Stromal cell of bone marrow (primary cell): ENCODE results near the gene FAT2.
"Not testable (repeated sequence)": the region's sequence is repeated elsewhere in the genome, so short reads cannot be mapped to it uniquely, and the experiment has no call there.

Experiments used
- DNase-seq: peaks from one replicate; pipeline ENCODE4 v3.0.0-alpha.2; 2012; ENCODE audit warnings: low read depth

FAT2 gene

GRCh38 chr5:151581812-151582583 lies 9.1 kb downstream of the FAT2 start:
- DNase-seq, result no peak

DNA sequence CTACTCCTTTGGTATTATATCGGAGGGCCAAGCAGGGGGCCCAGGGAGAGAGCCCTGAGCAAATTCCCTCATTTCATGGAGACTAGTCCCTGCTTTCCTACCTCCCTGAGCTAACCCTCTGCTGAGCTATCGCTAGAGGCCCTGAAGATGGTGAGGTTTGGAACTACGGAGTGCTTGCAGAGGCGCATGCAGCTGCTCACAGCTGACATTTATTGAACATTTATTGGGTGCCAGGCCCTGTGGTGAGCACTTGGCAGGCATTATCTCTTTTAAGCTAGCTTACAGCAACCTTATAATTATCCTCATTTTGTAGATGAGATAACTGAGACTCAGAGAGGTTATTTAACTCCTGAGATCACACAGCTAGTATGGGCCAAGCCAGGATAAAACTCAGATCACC lies 9.8 kb downstream of the FAT2 start:
- DNase-seq, result no peak

- DNase-seq, result no peak
Observed at GRCh38 chr5:151580858-151581257, 10.3 kb downstream of the FAT2 start.

DNA sequence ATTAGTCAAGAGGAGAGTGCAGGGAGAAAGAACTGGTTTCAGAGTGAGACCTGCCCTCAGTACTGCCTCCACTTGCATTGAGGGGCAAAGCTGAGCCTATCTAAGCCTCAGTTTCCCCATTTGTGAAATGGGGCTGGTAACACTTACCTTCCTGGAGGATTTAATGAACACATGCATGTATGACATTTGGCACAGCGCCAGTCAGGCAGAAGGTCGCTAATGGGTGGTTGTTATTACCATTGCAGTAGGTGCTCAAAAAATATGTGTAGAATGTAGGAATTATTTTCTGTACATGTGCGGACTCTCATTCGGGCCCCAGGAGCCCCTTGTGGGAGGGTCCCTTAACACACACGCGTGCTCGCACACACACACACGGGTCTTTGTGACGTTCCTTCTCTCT lies 10.9 kb downstream of the FAT2 start:
- DNase-seq, result no peak

- not testable (repeated sequence) for DNase-seq
Observed at GRCh38 chr5:151579146-151579545, 12.0 kb downstream of the FAT2 start.

- no peak for DNase-seq
Observed at GRCh38 chr5:151578326-151579025, 12.7 kb downstream of the FAT2 start.

DNA sequence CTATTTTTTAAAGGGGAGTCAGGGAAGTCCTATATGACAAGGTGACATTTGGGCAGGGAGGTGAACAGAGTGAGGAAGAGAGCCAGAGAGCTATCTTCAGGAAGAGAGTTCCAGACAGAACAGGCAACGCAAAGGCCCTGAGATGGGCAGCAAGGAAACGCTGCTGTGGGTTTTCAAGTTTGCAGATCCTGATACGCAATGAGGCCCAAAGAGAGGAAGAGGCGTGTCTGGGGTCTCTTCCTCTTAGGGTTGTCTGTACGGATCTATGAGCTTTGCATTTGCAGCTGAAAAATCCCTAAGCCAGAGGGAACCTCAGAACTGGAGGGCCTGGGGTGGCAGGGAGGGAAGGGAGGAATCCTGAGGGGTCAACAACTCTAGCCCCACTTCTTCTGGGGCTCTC lies 13.6 kb downstream of the FAT2 start:
- no peak for DNase-seq

GRCh38 chr5:151574444-151574996 lies 16.6 kb downstream of the FAT2 start:
- no peak for DNase-seq

DNA sequence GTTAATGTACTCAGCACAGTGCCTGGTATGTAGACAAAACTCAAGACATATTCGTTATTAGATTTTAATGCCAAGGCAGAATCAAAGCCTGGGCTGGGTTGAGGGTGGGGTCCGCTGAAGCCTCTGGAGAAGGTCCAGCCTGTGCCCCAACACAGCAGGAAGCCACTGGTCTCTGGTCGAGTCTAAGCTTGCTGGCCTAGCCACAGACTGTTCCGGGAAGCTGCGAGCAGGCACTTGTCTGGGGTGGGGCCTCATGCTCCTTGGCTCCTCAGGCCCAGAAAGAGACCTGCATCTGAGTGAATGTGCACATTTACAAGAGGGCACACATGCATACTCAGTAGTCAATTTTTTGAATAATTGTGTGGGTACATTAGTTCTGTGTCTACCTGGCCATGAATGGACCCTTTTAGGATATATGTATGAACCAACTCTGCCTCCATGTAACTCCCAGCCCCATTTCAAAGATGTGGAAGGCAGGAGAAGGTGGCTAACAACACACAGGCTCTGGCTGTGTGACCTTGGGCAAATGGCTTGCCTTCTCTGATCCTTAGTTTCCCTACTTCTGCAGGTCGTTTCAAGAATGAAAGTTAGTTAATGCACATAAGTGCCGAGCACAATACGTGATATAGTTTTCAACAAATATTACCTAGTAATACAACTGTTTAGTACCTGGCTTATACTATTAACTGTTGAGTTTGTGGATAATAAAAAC lies 18.3 kb downstream of the FAT2 start:
- no peak for DNase-seq

DNA sequence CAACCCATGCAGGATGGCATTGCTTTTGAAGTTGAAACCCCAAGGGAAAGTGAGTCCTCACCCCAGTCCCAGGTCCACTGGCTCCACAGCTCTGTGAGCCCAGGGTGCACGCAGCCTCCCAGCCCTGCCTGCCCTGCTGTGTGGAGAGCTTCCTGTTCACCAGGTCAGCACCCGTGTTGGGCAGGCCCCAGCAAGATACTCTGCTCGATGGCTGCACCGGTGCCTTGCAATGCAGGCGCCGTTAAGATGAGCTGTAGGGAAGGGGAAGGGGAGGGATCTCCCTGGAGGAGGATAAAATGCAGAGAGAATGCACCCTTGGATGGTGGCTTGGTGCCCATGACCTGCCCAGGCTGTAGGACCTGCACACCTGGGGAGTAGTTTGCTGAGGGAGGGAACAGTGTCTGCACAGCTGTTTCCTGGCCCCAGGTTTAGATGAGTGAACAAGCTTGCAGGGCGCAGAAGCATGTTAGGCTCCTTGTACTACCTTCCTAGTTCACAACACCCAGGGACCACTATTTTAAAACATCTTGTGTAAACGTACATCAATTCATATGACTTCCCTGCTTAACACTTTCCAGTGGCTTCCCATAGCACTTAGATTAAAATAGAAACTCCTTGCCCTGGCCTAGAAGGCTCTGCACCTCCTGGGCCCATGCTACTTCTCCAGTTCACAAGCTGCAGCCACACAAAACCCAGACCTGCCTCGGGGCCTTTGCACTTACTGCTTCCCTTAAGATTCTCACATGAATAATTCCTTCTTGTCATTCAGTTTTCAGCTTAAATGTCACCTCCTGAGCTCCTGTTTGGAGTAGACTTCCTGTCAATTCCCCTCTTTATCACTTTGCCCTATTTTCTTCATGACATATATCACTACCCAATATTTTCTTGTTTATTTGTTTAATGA lies 19.6 kb downstream of the FAT2 start:
- no peak for DNase-seq

- no peak for DNase-seq
Observed at GRCh38 chr5:151570512-151571269, 20.4 kb downstream of the FAT2 start.

DNA sequence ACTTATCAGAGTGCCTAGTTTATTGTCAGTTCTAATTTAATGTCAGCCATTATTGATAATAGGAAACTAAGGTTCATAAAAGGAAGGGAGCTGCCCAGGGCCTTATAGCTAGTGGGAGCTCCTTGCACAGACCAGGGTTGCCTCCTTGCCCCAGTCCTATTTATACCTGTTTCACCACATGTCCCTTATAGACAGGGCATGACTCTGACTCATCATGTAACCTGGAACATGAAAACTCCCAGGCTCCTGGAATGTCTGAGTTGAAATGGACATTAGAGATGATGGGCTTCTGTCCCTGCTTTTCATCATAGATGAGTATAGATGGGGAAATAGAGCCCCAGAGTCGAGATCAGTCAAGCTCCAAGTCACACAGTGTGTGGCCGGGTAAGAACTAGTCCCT lies 21.1 kb downstream of the FAT2 start:
- DNase-seq, result no peak

- peak; percentile 40 for DNase-seq
Observed at GRCh38 chr5:151569132-151570046, 21.7 kb downstream of the FAT2 start.

DNA sequence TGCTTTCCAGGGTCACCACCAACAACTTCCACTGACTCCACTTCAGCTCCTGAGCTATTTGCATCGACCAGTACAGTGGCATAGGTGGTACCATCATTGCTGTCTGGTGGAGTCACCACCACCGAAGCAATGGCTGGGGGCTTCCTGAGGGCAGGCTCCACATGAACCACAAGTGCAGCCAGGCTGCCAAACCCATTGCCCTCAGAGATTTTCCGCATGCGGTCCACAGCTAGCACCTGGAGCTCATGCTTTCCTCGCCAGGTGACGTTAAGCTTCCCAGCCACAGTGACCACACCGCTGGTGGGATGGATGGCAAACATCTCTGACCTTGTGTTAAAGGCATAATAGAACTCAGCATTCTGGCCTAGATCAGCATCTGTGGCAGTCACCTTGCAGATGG lies 23.1 kb downstream of the FAT2 start:
- DNase-seq, result no peak

GRCh38 chr5:151565971-151566370 lies 25.2 kb downstream of the FAT2 start:
- DNase-seq, result no peak

- DNase-seq, result no peak
Observed at GRCh38 chr5:151562019-151562707, 29.0 kb downstream of the FAT2 start.

- no peak for DNase-seq
Observed at GRCh38 chr5:151557951-151558350, 33.2 kb downstream of the FAT2 start.

DNA sequence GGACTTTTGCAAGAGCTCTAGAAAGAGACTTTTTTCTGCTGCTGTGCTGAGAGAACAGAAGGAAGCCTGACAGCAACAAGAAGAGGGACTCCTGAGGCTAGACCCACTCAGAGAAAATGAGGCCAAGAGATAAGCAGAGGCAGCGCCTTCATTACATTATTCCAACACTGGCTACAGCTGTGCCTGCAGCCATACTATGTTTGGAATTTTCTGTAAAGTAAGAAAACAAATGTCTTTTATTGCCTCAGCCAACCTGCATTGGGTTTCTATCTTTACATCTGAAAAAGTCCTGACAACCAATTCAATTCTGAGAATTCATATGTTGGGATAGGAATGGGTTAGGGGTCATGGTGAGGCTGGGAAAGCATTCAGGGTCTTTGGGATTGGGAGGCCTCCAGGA lies 33.7 kb downstream of the FAT2 start:
- DNase-seq, result no peak

- no peak for DNase-seq
Observed at GRCh38 chr5:151556806-151557205, 34.3 kb downstream of the FAT2 start.
